Neural cell (in vitro differentiated cells): Measurements from ENCODE around the gene NUP210.

ENCODE experiments used
- CTCF ChIP-seq: fragments of 450-650 bp; IDR thresholded peaks from 2 replicates; pipeline ENCODE4 v1.5.1; 2014; ENCODE audit warnings: antibody characterized with exemption, mild to moderate bottlenecking, moderate library complexity; ENCODE audit not compliant: poor library complexity, severe bottlenecking
- RAD21 ChIP-seq: fragments of 450-650 bp; conservative IDR thresholded peaks from 2 replicates; pipeline ENCODE4 v1.6.1; 2014; ENCODE audit warnings: antibody characterized with exemption, mild to moderate bottlenecking, moderate library complexity

GRCh38 chr3:13379201-13379830 lies 40.8 kb downstream of the NUP210 start:
- no peak for TF ChIP-seq CTCF
- no peak for TF ChIP-seq RAD21
